Astrocyte (in vitro differentiated cells and primary cell): ENCODE results near the gene CDH13.

Experiments
- CTCF ChIP-seq: IDR thresholded peaks from 2 replicates; pipeline ENCODE4 v1.5.1; 2011; ENCODE audit warnings: low read depth, mild to moderate bottlenecking, inconsistent platforms, low read length, moderate library complexity; ENCODE audit not compliant: insufficient read depth
- EZH2 ChIP-seq: IDR thresholded peaks from 2 replicates; pipeline ENCODE4 v1.6.1; 2012; ENCODE audit warnings: mild to moderate bottlenecking, low read length, inconsistent platforms; ENCODE audit not compliant: insufficient read depth

- TF ChIP-seq EZH2 (no peak), CTCF (no peak)
These were observed 231.1 kb downstream of the CDH13 start for GRCh38 chr16:82857693-82858365.
